ENCODE data around the gene MRPL55.

The MRPL55 gene

DNA sequence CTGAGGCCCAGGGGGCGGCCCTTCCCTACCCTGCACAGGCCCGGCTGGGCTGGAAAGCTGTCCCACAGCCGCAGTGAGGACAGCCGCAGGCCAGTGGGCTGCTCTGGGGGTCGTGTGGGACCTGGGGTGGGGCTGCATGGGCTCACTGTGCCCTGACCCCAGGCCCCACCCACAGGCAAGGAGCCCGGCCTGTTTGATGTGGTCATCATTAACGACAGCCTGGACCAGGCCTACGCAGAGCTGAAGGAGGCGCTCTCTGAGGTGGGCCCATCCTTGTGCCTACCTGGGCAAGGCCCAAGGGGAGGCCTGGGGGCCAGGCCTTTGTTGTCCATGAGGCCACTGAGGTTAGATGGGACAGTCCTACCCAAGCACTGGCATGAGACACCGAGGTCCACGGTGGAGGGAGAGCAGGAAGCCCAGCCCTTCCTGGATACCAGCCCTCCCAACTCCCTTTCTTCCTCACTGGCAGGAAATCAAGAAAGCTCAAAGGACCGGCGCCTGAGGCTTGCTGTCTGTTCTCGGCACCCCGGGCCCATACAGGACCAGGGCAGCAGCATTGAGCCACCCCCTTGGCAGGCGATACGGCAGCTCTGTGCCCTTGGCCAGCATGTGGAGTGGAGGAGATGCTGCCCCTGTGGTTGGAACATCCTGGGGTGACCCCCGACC lies 39.2 kb upstream of the MRPL55 start:
- in situ Hi-C loops (cut with HindIII; ENCODE audit: low sequenced_read_pairs) = no loop called here

DNA sequence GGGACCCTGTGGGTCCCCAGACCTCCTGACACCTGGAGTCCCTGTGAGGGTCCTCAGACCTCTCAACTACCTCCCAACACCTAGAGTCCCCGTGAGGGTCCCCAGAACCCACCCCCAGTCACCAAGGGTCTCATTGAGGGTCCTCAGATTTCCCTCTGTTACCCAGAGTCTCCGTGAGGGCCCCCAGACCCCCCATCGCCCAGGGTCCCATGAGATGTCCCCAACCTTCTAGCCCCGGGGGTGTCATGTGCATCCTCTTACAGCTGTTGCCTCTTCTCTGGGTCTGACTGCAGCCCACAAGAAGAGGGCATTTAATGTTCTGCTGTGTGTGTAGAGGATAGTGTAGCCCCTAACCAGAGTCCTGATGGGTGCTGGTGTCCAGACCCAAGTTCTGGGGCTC lies 38.7 kb upstream of the MRPL55 start:
- in situ Hi-C loops (cut with HindIII; ENCODE audit: low sequenced_read_pairs) = no loop called here

GRCh38 chr1:228147151-228147693 lies 38.1 kb upstream of the MRPL55 start:
- in situ Hi-C loops (cut with HindIII; ENCODE audit: low sequenced_read_pairs) = no loop called here

GRCh38 chr1:228146417-228147150 lies 37.5 kb upstream of the MRPL55 start:
- in situ Hi-C loops (cut with HindIII; ENCODE audit: low sequenced_read_pairs) = no loop called here

- in situ Hi-C loops (cut with HindIII; ENCODE audit: low sequenced_read_pairs) = no loop called here
Measured at GRCh38 chr1:228145463-228146416, 36.6 kb upstream of the MRPL55 start.

- in situ Hi-C loops (cut with HindIII; ENCODE audit: low sequenced_read_pairs) = no loop called here
Measured at GRCh38 chr1:228144993-228145343, 35.9 kb upstream of the MRPL55 start.

DNA sequence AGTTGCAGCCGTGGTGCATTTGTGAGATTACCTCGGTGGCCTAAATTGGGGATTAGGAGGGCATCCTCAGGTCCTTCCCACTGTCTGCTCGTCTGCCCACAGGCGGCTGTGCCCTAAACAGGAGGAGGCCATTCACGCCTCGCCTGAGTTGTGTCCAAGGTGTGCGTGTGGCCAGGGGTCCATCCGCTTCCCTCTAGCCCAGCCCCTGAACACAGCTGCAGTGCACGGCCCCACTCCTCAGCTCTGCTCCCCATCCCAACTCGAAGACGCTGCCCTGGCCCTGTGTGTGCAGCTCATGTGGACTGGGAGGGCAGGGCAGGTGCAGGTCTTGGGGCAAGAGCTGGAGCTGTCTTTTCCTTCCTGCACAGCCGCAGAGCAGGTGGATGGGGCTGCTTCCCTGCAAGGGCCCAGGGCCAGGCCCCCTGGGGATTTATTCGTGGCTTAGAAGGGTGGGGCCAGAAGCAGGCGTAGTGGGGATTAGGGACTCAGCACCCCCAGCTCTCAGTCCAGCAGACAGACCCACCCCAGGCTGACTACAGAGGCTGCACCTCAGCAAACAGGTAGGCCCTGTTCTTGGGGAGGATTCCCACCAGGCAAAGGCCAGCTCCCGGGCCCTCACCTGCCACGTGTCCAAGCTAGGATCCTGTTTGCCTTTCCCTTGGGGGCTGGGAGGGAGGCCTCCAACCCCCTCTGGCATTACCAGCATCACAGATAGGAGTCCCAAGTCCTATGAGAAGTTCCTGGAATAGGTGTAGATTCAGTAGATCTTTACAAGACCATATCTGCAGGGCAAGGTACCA lies 35.3 kb upstream of the MRPL55 start:
- in situ Hi-C loops (cut with HindIII; ENCODE audit: low sequenced_read_pairs) = no loop called here

GRCh38 chr1:228143480-228144192 lies 34.5 kb upstream of the MRPL55 start:
- in situ Hi-C loops (cut with HindIII; ENCODE audit: low sequenced_read_pairs) = no loop called here

DNA sequence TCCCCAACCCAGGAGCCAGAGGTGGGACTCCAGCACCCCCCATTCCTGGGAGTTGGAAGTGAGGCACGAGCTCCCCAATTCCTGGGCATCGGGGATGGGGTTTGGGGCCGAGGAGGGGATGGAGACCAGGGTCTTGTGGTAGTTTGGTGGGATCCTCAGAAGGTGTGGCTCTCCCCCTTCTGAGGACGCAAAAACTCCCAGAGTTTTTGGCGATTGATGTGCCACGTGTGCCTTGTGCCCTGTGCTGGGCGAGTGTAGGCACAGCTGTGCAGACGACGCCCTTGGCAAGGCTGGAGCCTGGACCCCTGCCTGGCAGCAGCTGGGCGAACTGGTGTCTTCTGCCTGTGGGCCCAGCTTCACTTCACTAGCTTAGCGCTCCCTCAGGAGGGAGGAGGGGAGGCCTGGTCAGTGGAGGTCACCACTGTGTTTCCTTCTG lies 33.6 kb upstream of the MRPL55 start:
- in situ Hi-C loops (cut with HindIII; ENCODE audit: low sequenced_read_pairs) = no loop called here

- in situ Hi-C loops (cut with HindIII; ENCODE audit: low sequenced_read_pairs) = no loop called here
Measured at GRCh38 chr1:228142155-228142691, 33.1 kb upstream of the MRPL55 start.

DNA sequence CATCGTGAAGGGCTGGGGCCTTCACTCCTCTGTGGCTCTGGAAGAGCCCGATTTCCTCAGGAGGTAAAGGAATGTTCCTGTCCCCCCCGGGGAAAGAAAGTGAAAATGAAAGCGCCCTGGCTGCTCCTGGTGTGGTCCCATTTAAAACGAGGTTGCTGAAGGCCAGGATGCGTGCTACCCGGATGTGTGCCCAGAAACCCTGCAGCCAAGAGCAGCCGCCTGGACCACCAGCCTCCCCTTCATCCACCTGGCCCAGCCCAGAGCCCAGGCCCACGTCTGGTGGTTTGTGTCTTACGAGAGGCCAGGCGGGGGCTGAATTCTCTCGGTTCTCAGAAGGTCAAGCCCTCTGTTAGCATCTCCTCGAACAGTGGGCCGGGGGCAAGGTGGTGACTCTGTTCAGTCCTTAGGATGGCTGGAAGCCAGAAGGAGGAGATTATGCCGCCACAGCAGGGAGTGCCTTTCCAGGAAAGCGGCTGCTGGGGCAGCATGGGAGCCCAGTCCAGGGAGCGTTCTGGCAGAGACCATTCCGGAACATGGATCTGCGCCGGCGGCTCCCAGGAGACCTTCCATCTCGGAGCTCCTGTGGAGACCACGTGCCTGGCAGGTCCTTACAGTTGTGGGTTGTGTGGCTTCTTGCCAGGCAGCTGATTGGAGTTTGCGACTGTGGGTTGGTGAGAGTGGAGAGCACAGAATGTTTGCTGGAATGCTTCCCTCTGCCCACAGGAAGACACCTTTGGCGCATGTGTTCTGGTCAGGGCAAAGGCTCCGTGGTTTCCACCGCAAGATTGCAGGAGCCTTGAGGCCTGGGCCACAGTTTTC lies 32.3 kb upstream of the MRPL55 start:
- in situ Hi-C loops (cut with HindIII; ENCODE audit: low sequenced_read_pairs) = no loop called here

- in situ Hi-C loops (cut with HindIII; ENCODE audit: low sequenced_read_pairs) = no loop called here
Measured at GRCh38 chr1:228140724-228141225, 31.7 kb upstream of the MRPL55 start.

GRCh38 chr1:228139931-228140723 lies 31.0 kb upstream of the MRPL55 start, which contains the start of gene GUK1:
TSS of gene GUK1 (plus strand) at chr1:228140279. CDS start at chr1:228140303, 24 bp downstream.
- in situ Hi-C loops (cut with HindIII; ENCODE audit: low sequenced_read_pairs) = loop anchor here (10.0 kb wide), 1 partner anchor 105 kb away; no protein-coding TSS in a partner anchor

GRCh38 chr1:228139406-228139930 lies 30.4 kb upstream of the MRPL55 start:
- in situ Hi-C loops (cut with HindIII; ENCODE audit: low sequenced_read_pairs) = loop anchor here (10.0 kb wide), 1 partner anchor 105 kb away; no protein-coding TSS in a partner anchor

DNA sequence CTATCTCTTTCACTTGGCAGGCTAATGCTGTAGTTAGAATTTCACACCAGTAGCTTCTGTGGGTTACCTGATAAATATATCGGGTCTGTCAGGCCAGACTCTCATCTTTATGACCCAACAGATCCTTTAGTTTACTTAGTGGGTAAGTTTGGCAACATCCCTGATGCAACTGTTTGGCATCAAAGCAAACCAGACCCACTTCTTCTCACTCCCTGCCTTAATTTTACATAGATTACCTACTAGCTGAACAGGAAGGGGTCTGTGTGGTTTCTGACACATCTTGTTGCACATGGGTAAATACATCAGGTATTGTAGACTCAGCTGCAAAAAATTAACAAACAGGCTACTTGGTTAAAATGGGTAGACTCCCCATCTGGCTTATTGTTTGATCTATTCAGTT lies 27.8 kb upstream of the MRPL55 start:
- in situ Hi-C loops (cut with HindIII; ENCODE audit: low sequenced_read_pairs) = loop anchor here (10.0 kb wide), 1 partner anchor 108 kb away; no protein-coding TSS in a partner anchor

GRCh38 chr1:228134591-228134990 lies 25.5 kb upstream of the MRPL55 start:
- in situ Hi-C loops (cut with HindIII; ENCODE audit: low sequenced_read_pairs) = loop anchor here (10.0 kb wide), 1 partner anchor 110 kb away; no protein-coding TSS in a partner anchor

GRCh38 chr1:228131766-228132165 lies 22.7 kb upstream of the MRPL55 start:
- in situ Hi-C loops (cut with HindIII; ENCODE audit: low sequenced_read_pairs) = loop anchor here (10.0 kb wide), 1 partner anchor 113 kb away; no protein-coding TSS in a partner anchor

Measured in DLD1 (cell line).